LNCaP clone FGC (cell line): ENCODE data around the gene TXNDC17.

ENCODE experiments used
- DNase-seq: peaks from one replicate; pipeline ENCODE4 v3.0.0-alpha.2; 2011; ENCODE audit warnings: low read depth
- H3K4me3 ChIP-seq: 2 replicates; pipeline ENCODE4 v1.5.1; 2011; ENCODE audit warnings: mild to moderate bottlenecking, low read depth, low read length, control low read depth
- CTCF ChIP-seq: IDR thresholded peaks from 2 replicates; pipeline ENCODE4 v1.5.1; 2012; ENCODE audit warnings: mild to moderate bottlenecking; ENCODE audit not compliant: control insufficient read depth, insufficient read depth; ENCODE audit errors: extremely low read depth

Gene TXNDC17

GRCh38 chr17:6669479-6670212, 28.8 kb downstream of the TXNDC17 start:
- no peak for TF ChIP-seq CTCF
- H3K4me3 ChIP-seq = no peak overlapping the region
- DNase-seq = no peak

GRCh38 chr17:6670571-6670970, 29.7 kb downstream of the TXNDC17 start:
- no peak overlapping the region for H3K4me3 ChIP-seq
- DNase-seq = no peak
- TF ChIP-seq CTCF = no peak

GRCh38 chr17:6670999-6671398, 30.1 kb downstream of the TXNDC17 start:
- no peak for DNase-seq
- no peak for TF ChIP-seq CTCF
- H3K4me3 ChIP-seq = no peak overlapping the region

DNA sequence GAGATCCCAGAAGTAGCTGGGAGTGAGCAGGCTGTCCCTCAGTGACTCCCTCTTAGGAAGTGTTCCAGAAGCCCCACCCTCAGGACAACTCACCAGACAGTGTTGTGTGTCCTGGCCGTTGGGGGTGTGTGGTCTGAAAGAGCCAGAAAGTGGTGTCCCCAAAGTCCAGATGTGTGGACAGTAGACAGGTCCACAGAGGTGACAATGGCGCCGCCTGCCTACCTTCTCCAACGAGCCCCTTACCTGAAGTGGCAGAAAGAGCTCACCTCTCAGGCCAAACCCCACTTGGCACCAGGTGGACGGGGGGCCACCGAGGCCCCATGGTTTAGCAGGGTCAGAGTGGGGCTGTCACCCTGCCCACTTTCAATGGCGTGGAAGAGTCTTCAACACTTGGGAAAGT, 30.6 kb downstream of the TXNDC17 start:
- DNase-seq = no peak
- no peak overlapping the region for H3K4me3 ChIP-seq
- no peak for TF ChIP-seq CTCF

DNA sequence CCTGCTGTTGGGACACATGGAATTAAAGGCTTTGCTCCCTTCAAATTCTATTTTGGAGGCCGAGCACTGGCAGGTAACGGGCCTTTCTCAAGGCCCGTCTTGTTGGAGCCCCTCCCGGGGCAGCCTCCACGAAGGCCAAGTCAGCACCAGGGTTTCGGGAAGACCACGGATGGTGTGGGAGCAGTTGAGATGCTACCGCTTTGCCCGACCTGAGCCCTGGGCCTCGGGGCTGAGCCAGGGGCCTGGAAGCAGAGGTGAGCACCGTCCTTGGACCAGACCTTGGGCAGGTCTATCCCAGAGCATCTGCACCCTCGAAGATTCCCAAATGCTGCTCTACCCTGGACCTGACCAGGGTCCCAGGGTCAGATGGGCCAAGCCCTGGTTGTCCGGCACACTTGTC, 33.7 kb downstream of the TXNDC17 start:
- no peak overlapping the region for H3K4me3 ChIP-seq
- no peak for TF ChIP-seq CTCF
- no peak for DNase-seq

DNA sequence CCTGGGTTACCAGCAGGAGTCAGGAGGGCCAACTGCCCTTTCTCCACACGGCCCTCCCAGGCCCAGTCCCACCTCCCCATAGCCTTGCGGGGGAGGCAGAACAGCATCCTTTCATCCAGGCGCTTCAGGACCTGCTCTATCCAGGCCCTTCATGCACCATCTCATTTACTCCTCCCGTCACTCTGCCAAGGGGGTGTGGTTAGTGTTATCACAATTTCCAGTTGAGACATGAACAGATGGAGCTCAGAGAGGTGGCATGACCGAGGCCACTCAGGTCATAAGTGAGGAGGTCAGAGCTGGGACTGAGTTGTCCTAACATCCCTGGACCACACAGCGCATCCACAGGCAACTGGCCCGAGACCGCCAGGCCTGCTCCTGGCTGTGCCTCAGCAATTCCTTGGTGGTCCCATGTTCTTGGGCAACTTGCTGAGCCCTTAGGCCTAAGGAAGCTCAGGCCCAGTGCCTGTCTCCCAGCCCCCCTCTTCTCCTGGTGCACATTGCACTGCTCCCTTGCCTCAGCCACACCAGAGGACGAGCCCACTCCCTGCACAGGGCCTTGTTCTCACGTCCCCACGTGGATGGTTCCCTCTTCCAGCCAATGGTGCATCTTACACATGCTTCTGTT, 34.5 kb downstream of the TXNDC17 start:
- no peak overlapping the region for H3K4me3 ChIP-seq
- DNase-seq = no peak
- no peak for TF ChIP-seq CTCF

GRCh38 chr17:6676802-6677157, 35.9 kb downstream of the TXNDC17 start:
- no peak for TF ChIP-seq CTCF
- H3K4me3 ChIP-seq = no peak overlapping the region
- no peak for DNase-seq
